ENCODE measurements around the gene GALNT10.

GALNT10 gene

DNA sequence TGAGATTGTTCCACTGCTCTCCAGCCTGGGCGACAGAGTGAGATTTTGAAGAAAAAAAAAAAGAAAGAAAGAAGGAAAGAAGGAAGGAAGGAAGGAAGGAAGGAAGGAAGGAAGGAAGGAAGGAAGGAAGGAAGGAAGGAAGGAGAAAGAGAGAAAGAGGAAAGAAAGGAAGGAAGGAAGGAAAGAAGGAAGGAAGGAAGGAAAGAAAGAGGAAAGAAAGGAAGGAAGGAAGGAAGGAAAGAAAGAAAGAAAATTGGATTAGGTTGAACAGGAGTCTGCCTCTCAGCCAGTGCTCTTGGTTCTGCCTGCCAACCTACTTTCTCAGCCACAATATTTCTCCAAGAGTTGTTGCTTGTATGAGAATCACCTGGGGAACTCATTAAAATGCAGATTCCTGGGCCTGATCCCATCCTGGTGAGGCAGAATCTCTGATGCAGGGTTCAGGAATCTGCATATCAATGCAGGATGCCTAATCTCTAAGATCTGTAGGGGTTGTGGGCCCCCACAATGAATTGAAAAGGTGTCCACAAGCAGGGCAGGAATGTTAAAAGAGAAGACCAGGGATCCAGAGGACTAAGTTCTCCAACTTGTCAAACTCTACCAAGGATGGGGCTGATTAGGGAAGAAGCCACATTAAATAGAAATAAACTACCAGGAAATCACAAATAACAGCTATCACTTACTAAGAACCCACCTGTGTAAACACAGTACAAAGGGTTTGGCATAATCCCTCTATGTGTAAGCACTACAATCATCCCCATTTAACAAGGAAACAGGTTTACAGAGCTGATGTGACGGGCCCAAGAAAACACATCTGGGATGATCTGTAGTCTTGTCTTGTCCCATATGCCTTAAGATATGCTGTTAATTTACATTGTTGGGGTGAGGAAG is 23.4 kb upstream of the GALNT10 start:
- H3K4me1 Mint-ChIP-seq: no peaks in the 10 kb centered on the region
- no peaks in the 10 kb centered on the region for H3K36me3 Mint-ChIP-seq
- no peak for ATAC-seq
- no peak overlapping the region for H3K4me3 Mint-ChIP-seq
- no peak for DNase-seq (ENCODE audit: low spot score in 2 of 2)
- H3K9me3 Mint-ChIP-seq: no peaks in the 10 kb centered on the region
- no peak overlapping the region for H3K27ac Mint-ChIP-seq

DNA sequence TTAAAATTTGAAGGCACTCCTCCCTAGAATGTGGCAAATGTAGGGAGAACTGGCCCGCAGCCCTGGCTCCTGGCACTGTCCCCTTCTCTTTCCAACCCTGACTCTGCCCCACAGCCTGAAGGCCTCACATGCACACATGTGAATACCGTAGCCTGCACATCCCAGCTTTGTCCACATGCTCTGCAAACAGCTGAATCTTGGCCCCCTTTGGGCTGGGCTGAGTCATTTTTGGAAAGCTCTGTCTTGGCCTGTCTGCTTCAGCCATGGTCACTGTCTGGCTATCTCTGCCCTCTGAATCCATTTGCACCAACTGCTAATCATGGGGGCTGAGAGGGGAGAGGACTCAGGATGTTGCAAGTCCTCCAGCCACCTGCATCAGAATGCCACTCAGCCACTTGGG is 22.1 kb upstream of the GALNT10 start:
- H3K36me3 Mint-ChIP-seq: no peaks in the 10 kb centered on the region
- ATAC-seq (no peak), DNase-seq (ENCODE audit: low spot score in 2 of 2) (no peak)

DNA sequence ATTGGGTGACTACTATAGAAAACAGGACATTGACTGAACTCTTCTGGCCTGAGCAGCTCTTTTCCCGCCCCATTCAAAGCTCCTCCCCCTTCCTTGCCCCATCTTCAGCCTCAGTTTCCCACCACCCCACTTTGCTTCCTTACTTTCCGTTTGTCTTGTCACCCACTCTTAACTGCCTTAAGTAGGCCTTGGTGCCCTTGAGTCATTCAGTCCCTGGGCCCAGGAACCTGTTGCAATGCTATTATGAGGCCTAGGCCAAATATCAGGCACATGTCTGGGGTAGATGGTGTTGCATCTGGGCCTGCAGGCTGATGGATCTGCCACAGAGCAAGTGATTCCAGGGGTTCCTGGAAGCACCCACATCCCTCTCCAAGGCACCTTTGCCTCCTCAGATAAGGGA is 17.7 kb upstream of the GALNT10 start:
- H3K36me3 Mint-ChIP-seq: no peaks in the 10 kb centered on the region
- ATAC-seq (no peak), DNase-seq (ENCODE audit: low spot score in 2 of 2) (no peak)
- H3K4me1 Mint-ChIP-seq: peaks cover 7% of the 10 kb centered on the region
- H3K27ac Mint-ChIP-seq: no peak overlapping the region
- no peaks in the 10 kb centered on the region for H3K9me3 Mint-ChIP-seq
- no peak overlapping the region for H3K4me3 Mint-ChIP-seq

More for the DNA sequence above, 22.1 kb upstream of the GALNT10 start:
- Mint-ChIP-seq H3K27ac (no peak overlapping the region), H3K9me3 (no peaks in the 10 kb centered on the region), H3K4me3 (no peak overlapping the region), H3K4me1 (no peaks in the 10 kb centered on the region)

DNA sequence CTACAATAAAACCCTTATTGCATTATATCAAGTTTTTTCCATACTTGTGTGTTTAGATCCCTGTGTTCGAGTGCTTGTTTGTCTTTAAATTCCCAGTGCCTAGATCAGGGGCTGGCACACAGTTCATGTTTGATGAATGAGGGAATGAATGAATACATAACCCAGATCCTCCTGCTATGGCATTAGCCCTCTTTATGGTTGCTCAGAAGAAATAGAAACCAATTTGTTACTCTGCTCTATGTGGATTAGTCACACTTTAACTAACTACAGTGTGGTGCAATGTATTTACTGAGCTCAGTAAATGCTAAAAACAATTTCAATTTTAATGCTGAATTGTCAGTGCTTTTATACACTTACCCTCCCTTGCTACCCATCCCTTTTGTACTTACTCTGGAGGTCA is 16.4 kb upstream of the GALNT10 start:
- Mint-ChIP-seq H3K4me3 (no peak overlapping the region), H3K4me1 (peaks cover 7% of the 10 kb centered on the region), H3K27ac (no peak overlapping the region), H3K36me3 (no peaks in the 10 kb centered on the region), H3K9me3 (no peaks in the 10 kb centered on the region)
- ATAC-seq (peak; percentile 39), DNase-seq (ENCODE audit: low spot score in 2 of 2) (no peak)

DNA sequence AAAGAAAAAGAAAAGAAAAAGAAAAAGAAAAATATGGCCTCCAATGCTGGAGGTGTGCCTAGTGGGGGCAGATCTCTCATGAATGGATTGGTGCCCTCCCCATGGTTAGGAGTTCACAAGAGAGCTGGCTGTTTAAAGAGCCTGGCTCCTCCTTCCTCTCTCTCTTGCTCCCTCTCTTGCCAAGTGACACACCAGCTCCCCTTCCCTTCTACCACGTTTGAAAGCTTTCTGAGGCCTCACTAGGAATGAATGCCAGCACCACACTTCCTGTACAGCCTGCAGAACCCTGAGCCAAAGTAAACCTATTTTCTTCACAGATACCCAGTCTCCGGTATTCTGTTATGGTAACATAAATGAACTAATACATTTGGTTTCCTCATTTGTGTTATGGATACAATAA is 14.4 kb upstream of the GALNT10 start:
- H3K9me3 Mint-ChIP-seq: no peaks in the 10 kb centered on the region
- no peak for ATAC-seq
- peaks cover 7% of the 10 kb centered on the region for H3K4me1 Mint-ChIP-seq
- no peak for DNase-seq (ENCODE audit: low spot score in 2 of 2)
- H3K27ac Mint-ChIP-seq: no peak overlapping the region
- H3K36me3 Mint-ChIP-seq: no peaks in the 10 kb centered on the region
- no peak overlapping the region for H3K4me3 Mint-ChIP-seq

DNA sequence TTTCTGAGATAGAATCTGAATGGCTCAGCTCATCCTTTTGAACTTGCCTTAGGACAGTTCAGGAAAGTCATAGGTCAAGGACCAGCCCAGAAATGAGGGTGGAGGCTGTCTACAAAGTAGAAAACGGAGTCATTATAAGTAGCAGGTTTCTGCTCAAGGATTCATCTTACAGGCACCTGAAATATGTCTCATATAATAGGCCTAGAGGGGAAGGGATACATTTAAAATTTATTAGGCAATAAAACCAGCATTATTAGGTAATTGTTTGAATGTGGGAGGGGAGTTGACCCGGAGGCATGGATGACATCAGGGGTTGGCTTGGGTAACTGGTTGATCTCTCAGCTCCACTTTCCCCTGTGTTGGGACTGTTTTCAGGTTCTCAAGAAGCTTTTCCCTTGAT is 11.9 kb upstream of the GALNT10 start:
- ATAC-seq (no peak), DNase-seq (ENCODE audit: low spot score in 2 of 2) (no peak)
- Mint-ChIP-seq H3K27ac (no peak overlapping the region), H3K9me3 (no peaks in the 10 kb centered on the region), H3K36me3 (no peaks in the 10 kb centered on the region), H3K4me1 (peaks cover 4% of the 10 kb centered on the region), H3K4me3 (no peak overlapping the region)

DNA sequence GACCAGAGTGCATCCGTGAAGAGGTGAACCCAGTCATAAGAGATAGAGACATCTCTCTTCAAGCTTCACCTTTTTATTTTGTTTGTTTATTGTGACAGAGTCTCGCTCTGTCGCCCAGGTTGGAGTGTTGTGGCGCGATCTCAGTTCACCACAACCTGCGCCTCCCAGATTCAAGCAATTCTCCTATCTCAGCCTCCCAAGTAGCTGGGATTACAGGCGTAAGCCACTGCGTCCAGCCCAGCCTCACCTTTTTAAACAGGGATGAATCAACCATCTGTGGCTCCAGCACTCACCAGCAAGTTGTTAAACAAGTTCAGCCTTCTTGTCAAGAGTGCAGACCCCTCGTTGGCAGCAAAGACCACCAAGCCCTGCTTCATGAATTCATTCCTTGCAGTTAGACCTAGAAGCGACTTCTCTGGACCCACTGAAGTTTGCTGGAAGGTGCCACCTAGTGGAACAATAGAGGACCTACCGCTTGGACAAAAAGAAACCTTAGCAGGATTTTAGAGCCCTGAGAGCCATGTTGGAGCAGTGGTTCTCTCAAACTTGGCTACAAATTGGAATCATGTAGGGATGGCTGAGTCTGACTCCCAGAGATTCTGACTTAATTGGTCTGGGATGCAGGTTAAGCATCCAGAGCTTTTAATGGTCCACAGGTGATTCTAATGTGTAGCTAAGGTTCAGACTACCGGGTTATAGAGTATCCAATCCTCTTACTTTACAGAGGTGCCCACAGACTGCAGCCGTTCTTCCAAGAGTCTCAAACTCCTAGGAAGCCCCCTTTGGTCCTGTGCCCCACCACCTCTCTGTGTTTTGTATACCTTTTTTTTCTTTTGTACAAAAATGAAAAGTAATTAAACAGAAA is 10.5 kb upstream of the GALNT10 start:
- no peak overlapping the region for H3K27ac Mint-ChIP-seq
- H3K9me3 Mint-ChIP-seq: no peaks in the 10 kb centered on the region
- peak; percentile 88 for ATAC-seq
- DNase-seq (ENCODE audit: low spot score in 2 of 2): peak in 1 of 2 donors; percentile 62
- H3K36me3 Mint-ChIP-seq: no peaks in the 10 kb centered on the region
- no peak overlapping the region for H3K4me3 Mint-ChIP-seq
- no peaks in the 10 kb centered on the region for H3K4me1 Mint-ChIP-seq

DNA sequence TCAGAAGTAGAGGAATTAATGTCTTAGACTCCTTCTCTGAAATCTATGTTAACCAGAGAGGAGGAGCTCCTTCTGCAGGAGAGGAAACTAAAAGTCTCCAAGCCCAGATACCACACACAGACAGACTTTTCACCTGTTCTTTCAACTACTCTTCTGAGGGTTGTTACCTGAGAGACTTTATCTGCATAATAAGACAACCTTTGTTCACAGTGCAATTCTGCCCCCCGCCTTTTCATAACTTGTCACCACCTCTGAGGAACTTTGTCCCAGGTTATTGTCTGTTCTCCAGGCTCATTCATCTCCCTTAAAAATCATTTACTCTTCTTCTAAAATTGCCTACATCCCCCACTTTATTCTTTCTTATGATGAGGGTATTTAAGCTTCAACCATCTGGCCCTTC is 9.4 kb upstream of the GALNT10 start:
- Mint-ChIP-seq H3K27ac (no peak overlapping the region), H3K36me3 (no peaks in the 10 kb centered on the region), H3K4me1 (no peaks in the 10 kb centered on the region), H3K4me3 (no peak overlapping the region), H3K9me3 (no peaks in the 10 kb centered on the region)
- ATAC-seq (no peak), DNase-seq (ENCODE audit: low spot score in 2 of 2) (no peak)

DNA sequence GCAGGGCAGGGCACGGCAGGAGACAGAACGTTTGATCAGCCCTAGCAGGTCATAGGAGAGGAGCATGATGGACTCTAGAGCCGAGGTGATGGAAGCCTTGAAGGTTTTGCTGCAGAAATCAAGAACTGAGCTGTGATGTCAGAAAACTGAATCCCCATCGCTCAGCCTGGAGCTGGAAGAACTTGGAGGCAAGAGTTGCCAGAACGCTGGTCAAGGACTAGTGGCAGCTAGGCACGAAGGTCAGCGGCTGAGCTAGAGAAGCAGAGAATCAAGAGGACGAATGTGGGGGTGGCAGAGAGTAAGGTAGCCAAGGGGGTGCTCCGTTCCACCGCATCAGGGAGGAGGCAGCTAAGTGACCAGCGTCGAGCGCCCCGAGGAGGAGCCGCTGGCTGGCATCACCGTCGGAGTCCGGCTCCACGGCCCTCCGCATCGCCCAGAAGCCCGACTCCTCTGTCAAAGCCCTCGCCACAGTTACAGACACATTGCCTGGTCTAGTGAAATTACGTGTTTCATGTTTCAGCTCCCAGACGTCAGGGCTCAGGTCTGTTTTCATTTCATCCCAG is 1.2 kb upstream of the GALNT10 start:
- no peak for DNase-seq (ENCODE audit: low spot score in 2 of 2)
- peak overlapping the region; percentile 96 for H3K27ac Mint-ChIP-seq
- peaks cover 37% of the 10 kb centered on the region for H3K4me1 Mint-ChIP-seq
- H3K36me3 Mint-ChIP-seq: peaks cover 13% of the 10 kb centered on the region
- H3K4me3 Mint-ChIP-seq: peak overlapping the region; percentile 80
- no peaks in the 10 kb centered on the region for H3K9me3 Mint-ChIP-seq
- peak; percentile 37 for ATAC-seq

DNA sequence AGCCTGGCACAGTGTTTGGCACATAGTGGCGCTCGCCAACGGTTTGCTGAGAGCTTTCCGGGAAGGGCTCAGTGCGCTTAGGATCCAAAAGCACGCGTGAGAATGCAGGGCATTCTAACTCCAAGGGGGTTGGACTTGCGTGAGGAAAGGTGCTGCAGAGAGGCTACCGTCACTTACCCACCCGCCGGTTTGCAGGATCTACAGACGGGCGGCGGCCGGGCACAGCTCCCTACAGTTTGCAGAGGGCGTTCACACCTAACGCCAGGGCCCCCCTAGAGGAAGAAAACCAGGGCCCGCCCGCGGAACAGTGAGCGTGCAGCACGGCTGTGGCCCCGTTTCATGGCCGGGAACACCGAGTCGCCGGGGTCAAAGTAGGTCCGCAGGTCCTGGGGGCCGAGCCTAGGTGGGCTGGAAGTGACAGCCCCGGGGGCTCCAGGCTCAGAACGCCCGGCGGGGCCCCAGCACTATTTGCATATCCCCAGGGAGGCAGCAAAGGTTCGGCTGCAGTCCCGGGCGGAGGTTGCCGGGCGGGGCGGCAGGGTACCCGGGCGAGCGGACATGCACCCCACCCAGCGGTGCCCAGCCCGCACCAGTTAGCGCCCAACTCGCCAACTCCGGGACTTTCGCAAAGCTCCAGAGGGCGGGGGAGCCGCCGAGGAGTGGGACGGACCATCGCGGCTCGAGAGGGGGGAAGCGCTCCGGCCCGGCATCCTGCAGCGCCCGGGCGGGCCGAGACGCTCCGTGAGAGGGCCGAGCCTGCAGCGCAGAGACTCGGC is 526 bp upstream of the GALNT10 start:
- peak; percentile 85 for ATAC-seq
- Mint-ChIP-seq H3K36me3 (peaks cover 13% of the 10 kb centered on the region), H3K27ac (peak overlapping the region; percentile 96), H3K4me1 (peaks cover 37% of the 10 kb centered on the region), H3K9me3 (no peaks in the 10 kb centered on the region), H3K4me3 (peak overlapping the region; percentile 80)
- peak; percentile 69 to 89 for DNase-seq (ENCODE audit: low spot score in 2 of 2)

DNA sequence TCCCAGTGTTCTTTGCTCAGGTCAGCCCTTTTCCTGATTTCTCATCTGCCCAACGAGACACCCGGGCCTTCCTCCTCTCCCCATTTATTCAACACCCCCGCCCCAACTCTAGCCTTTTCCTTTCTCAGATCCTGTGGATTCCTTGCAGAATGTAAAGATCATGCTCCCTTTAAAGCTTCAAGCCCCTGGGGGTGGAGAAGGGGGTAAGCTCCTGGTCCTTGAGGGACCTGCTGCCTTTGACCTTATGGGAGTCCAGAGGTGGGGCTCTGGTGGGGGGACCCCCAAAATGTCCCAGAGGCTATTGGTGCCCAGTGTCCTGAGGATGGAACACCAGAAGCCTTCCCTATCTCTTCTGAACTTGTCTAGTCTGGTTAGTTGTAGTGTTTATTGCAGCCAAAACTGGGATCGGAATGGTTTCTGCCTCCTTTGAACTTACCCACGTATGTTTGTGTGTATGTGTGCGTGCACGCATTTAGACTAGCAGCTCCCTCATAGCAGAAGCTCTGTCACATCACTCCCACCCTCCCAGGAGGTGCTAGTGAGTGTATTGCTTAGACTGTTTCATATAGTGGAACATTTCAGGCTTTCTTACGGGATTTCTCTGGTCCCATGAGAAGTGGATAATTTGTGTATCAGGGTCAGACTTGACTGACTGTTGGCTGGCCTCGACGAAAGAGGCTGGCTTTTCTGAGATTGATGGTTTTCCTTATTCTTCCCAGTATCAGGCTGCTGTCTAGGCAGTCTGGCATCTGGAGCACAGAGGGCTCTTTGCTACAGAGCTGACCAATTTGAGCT is 1.1 kb downstream of the GALNT10 start:
- peaks cover 44% of the 10 kb centered on the region for H3K4me1 Mint-ChIP-seq
- peak; percentile 31 for ATAC-seq
- no peaks in the 10 kb centered on the region for H3K9me3 Mint-ChIP-seq
- peaks cover 25% of the 10 kb centered on the region for H3K36me3 Mint-ChIP-seq
- no peak for DNase-seq (ENCODE audit: low spot score in 2 of 2)
- H3K4me3 Mint-ChIP-seq: peak overlapping the region; percentile 88
- H3K27ac Mint-ChIP-seq: peak overlapping the region; percentile 96

DNA sequence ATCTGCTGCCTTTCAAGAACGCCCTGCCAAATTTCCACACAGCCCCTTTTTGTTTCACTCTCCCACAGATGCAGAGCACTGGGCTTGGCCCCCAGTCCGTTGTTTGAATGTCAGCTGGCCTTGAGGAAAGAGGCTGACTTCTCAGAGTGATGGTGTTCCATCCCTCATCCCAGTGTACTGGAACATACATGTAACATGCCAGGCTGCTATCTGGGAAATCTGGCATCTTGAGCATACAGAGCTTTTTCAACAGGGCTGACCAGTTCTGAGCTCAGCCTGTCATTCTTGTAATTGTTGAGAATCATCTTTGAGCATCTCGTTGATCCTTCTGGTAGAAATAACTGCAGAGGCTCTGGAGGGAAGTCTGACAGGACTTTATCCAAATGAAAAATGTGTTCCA is 2.8 kb downstream of the GALNT10 start:
- peaks cover 60% of the 10 kb centered on the region for H3K4me1 Mint-ChIP-seq
- H3K4me3 Mint-ChIP-seq: no peak overlapping the region
- no peak for ATAC-seq
- H3K36me3 Mint-ChIP-seq: peaks cover 29% of the 10 kb centered on the region
- no peaks in the 10 kb centered on the region for H3K9me3 Mint-ChIP-seq
- no peak for DNase-seq (ENCODE audit: low spot score in 2 of 2)
- no peak overlapping the region for H3K27ac Mint-ChIP-seq

DNA sequence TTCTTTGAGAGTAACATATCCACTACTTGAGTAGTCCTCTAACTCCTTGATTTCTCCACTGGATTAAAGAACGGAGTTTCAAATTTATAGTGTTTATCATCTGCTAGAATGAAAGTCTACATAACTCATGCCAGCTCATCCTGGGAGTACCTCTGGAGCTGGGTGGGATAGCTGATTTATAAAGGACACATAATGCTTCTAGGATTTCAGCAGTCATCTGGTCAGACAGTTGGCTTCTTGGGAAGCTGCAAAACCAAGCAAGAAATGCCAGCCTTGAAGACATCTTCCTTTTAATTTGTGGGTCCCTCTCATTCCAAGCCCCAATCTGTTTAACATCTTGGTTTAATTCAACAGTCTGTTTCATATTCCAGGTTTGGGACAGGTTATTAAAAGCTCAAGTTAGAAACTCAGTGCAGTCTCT is 3.2 kb downstream of the GALNT10 start:
- H3K27ac Mint-ChIP-seq: no peak overlapping the region
- H3K4me3 Mint-ChIP-seq: no peak overlapping the region
- H3K4me1 Mint-ChIP-seq: peaks cover 64% of the 10 kb centered on the region
- ATAC-seq (no peak), DNase-seq (ENCODE audit: low spot score in 2 of 2) (no peak)
- H3K36me3 Mint-ChIP-seq: peaks cover 34% of the 10 kb centered on the region
- H3K9me3 Mint-ChIP-seq: no peaks in the 10 kb centered on the region

Measured in stimulated activated effector memory CD8-positive, alpha-beta T cell treated with anti-CD3 and anti-CD28 coated beads, Interleukin-12 subunit alpha, Interleukin-12 subunit beta, amount 100 ng/mL, for 72 hours (primary cell).